GM12878 (cell line): Measurements from ENCODE around the gene OTUB2. TPM values are rescaled to one million over a fixed set of nuclear protein-coding genes. Genes with fewer than 3 reads are reported as not detected.

Source experiments
- ASH2L ChIP-seq: fragments of 300-600, 200-600 bp; sonication (generic); IDR thresholded peaks from 2 replicates; pipeline ENCODE4 v1.6.1; 2017; ENCODE audit warnings: low read depth, mild to moderate bottlenecking, borderline replicate concordance
- EP300 ChIP-seq, 2 experiments: fragments of 150-350 bp in 1 of 2; IDR thresholded peaks; 2 replicates each; pipeline ENCODE4 v1.6.1; 2011 to 2012; ENCODE audit warnings: low read depth in 2 of 2, low read length in 2 of 2, borderline replicate concordance in 1 of 2, improper control_type of control experiment in 1 of 2, inconsistent platforms in 1 of 2; ENCODE audit not compliant: control insufficient read depth in 1 of 2
- ETV6 ChIP-seq, 2 experiments: fragments of 450-650 bp in 1 of 2; IDR thresholded peaks in 1 of 2; conservative IDR thresholded peaks in 1 of 2; 2 replicates each; pipeline ENCODE4 v1.6.1; 2014; ENCODE audit warnings: antibody characterized with exemption in 1 of 2, borderline replicate concordance in 1 of 2, low read depth in 1 of 2, mild to moderate bottlenecking in 1 of 2, moderate library complexity in 1 of 2
- MEF2B ChIP-seq: fragments of 450-650 bp; IDR thresholded peaks from 2 replicates; pipeline ENCODE4 v1.6.1; 2018; ENCODE audit warnings: mild to moderate bottlenecking, moderate library complexity; ENCODE audit not compliant: partially characterized antibody, poor library complexity, severe bottlenecking
- NBN ChIP-seq: fragments of 450-650 bp; IDR thresholded peaks from 2 replicates; pipeline ENCODE4 v1.6.1; 2016
- SPI1 ChIP-seq: IDR thresholded peaks from 2 replicates; pipeline ENCODE4 v1.6.1; 2011; ENCODE audit warnings: low read depth, mild to moderate bottlenecking, low read length, moderate library complexity, borderline replicate concordance; ENCODE audit not compliant: insufficient read depth
- polyA plus RNA-seq, 11 experiments: library from polyadenylated mRNA; depleted of rRNA in 4 of 11; unstranded in 6 of 11; stranded (reverse) in 5 of 11; fragments of >200 nt; fragmentation: Nextera tagmentation in 4 of 11; fragmentation: Illumina TruSeq in 1 of 11; extraction: Ambion mirVana in 4 of 11; extraction: Trizol in 1 of 11; gene quantifications; 1 replicate in 1 of 11; 2 replicates in 10 of 11; pipeline versions ENCODE4 v1.2.1 to v1.2.3, GENCODE V29; 2011 to 2016; ENCODE audit warnings: inconsistent platforms in 2 of 11, missing spikeins in 2 of 11, low read depth in 1 of 11
- total RNA-seq, 4 experiments: library from RNA; depleted of rRNA in 3 of 4; stranded (reverse); fragments of >200 nt in 3 of 4; fragmentation: Illumina TruSeq in 1 of 4; extraction: Trizol in 1 of 4; gene quantifications; 2 replicates each; pipeline versions ENCODE4 v1.2.1 to v1.2.3, GENCODE V29; 2013 to 2021
- TF ChIP-seq, protein P1 (sequence below): fragments of 450-650 bp; formaldehyde crosslinking; IDR thresholded peaks from 2 replicates; pipeline ENCODE4 v1.5.0; 2022; ENCODE audit warnings: mild to moderate bottlenecking, missing genetic modification characterization
- TF ChIP-seq, protein P2 (sequence below): fragments of 150-350 bp; IDR thresholded peaks from 2 replicates; pipeline ENCODE4 v1.6.1; 2014; ENCODE audit warnings: mild to moderate bottlenecking, low read depth, low read length
- TF ChIP-seq, protein P3 (sequence below): fragments of 450-650 bp; IDR thresholded peaks from 2 replicates; pipeline ENCODE4 v1.6.1; 2017; ENCODE audit warnings: mild to moderate bottlenecking, low read depth, inconsistent platforms; ENCODE audit not compliant: poor library complexity, severe bottlenecking
- TF ChIP-seq, protein P4 (sequence below): fragments of 450-650 bp; IDR thresholded peaks from 2 replicates; pipeline ENCODE4 v1.6.1; 2017; ENCODE audit warnings: low read depth, mild to moderate bottlenecking, moderate library complexity
- TF ChIP-seq, protein P5 (sequence below): fragments of 450-650 bp; IDR thresholded peaks from 2 replicates; pipeline ENCODE4 v1.6.1; 2016; ENCODE audit warnings: mild to moderate bottlenecking, moderate library complexity, borderline replicate concordance

OTUB2 gene
- total and polyA plus RNA-seq, 10 of the 15 experiments (the other 5 are each of a cell fraction or from before 2014, with no cell fraction given), result 0.05 to 0.82 (median 0.43) TPM

GRCh38 chr14:94011795-94012194 is 14.3 kb upstream of the OTUB2 start (continued):
- TF ChIP-seq, protein P1, sequence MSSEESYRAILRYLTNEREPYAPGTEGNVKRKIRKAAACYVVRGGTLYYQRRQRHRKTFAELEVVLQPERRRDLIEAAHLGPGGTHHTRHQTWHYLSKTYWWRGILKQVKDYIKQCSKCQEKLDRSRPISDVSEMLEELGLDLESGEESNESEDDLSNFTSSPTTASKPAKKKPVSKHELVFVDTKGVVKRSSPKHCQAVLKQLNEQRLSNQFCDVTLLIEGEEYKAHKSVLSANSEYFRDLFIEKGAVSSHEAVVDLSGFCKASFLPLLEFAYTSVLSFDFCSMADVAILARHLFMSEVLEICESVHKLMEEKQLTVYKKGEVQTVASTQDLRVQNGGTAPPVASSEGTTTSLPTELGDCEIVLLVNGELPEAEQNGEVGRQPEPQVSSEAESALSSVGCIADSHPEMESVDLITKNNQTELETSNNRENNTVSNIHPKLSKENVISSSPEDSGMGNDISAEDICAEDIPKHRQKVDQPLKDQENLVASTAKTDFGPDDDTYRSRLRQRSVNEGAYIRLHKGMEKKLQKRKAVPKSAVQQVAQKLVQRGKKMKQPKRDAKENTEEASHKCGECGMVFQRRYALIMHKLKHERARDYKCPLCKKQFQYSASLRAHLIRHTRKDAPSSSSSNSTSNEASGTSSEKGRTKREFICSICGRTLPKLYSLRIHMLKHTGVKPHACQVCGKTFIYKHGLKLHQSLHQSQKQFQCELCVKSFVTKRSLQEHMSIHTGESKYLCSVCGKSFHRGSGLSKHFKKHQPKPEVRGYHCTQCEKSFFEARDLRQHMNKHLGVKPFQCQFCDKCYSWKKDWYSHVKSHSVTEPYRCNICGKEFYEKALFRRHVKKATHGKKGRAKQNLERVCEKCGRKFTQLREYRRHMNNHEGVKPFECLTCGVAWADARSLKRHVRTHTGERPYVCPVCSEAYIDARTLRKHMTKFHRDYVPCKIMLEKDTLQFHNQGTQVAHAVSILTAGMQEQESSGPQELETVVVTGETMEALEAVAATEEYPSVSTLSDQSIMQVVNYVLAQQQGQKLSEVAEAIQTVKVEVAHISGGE (CRISPR knock-in tag), result no peak
- TF ChIP-seq MEF2B (peak; percentile 82), EP300 (IDR thresholded peaks at IDR 0.05; ENCODE audit: borderline replicate concordance in 1 of 2, control insufficient read depth in 1 of 2, low read depth in 2 of 2, low read length in 2 of 2) (peak in 1 of 2 experiments; percentile 60; a peak in 1 of 4 replicates), SPI1 (0 out of 2 replicates have a peak, but pooled peaks have one; percentile 27), ETV6 (conservative IDR thresholded peaks at IDR 0.05 in 1 of 2, IDR thresholded peaks at IDR 0.05 in 1 of 2; ENCODE audit: borderline replicate concordance in 1 of 2, low read depth in 1 of 2) (0 out of 4 replicates have a peak, but pooled peaks of 1 of the 2 experiments have one; percentile 48), NBN (0 out of 2 replicates have a peak, but pooled peaks have one; percentile 19), ASH2L (no peak)
- TF ChIP-seq, protein P2, sequence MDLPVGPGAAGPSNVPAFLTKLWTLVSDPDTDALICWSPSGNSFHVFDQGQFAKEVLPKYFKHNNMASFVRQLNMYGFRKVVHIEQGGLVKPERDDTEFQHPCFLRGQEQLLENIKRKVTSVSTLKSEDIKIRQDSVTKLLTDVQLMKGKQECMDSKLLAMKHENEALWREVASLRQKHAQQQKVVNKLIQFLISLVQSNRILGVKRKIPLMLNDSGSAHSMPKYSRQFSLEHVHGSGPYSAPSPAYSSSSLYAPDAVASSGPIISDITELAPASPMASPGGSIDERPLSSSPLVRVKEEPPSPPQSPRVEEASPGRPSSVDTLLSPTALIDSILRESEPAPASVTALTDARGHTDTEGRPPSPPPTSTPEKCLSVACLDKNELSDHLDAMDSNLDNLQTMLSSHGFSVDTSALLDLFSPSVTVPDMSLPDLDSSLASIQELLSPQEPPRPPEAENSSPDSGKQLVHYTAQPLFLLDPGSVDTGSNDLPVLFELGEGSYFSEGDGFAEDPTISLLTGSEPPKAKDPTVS, result no peak
- TF ChIP-seq, protein P3, sequence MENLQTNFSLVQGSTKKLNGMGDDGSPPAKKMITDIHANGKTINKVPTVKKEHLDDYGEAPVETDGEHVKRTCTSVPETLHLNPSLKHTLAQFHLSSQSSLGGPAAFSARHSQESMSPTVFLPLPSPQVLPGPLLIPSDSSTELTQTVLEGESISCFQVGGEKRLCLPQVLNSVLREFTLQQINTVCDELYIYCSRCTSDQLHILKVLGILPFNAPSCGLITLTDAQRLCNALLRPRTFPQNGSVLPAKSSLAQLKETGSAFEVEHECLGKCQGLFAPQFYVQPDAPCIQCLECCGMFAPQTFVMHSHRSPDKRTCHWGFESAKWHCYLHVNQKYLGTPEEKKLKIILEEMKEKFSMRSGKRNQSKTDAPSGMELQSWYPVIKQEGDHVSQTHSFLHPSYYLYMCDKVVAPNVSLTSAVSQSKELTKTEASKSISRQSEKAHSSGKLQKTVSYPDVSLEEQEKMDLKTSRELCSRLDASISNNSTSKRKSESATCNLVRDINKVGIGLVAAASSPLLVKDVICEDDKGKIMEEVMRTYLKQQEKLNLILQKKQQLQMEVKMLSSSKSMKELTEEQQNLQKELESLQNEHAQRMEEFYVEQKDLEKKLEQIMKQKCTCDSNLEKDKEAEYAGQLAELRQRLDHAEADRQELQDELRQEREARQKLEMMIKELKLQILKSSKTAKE, result peak; percentile 98
- TF ChIP-seq, protein P4, sequence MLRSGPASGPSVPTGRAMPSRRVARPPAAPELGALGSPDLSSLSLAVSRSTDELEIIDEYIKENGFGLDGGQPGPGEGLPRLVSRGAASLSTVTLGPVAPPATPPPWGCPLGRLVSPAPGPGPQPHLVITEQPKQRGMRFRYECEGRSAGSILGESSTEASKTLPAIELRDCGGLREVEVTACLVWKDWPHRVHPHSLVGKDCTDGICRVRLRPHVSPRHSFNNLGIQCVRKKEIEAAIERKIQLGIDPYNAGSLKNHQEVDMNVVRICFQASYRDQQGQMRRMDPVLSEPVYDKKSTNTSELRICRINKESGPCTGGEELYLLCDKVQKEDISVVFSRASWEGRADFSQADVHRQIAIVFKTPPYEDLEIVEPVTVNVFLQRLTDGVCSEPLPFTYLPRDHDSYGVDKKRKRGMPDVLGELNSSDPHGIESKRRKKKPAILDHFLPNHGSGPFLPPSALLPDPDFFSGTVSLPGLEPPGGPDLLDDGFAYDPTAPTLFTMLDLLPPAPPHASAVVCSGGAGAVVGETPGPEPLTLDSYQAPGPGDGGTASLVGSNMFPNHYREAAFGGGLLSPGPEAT, result peak; percentile 58
- TF ChIP-seq, protein P5, sequence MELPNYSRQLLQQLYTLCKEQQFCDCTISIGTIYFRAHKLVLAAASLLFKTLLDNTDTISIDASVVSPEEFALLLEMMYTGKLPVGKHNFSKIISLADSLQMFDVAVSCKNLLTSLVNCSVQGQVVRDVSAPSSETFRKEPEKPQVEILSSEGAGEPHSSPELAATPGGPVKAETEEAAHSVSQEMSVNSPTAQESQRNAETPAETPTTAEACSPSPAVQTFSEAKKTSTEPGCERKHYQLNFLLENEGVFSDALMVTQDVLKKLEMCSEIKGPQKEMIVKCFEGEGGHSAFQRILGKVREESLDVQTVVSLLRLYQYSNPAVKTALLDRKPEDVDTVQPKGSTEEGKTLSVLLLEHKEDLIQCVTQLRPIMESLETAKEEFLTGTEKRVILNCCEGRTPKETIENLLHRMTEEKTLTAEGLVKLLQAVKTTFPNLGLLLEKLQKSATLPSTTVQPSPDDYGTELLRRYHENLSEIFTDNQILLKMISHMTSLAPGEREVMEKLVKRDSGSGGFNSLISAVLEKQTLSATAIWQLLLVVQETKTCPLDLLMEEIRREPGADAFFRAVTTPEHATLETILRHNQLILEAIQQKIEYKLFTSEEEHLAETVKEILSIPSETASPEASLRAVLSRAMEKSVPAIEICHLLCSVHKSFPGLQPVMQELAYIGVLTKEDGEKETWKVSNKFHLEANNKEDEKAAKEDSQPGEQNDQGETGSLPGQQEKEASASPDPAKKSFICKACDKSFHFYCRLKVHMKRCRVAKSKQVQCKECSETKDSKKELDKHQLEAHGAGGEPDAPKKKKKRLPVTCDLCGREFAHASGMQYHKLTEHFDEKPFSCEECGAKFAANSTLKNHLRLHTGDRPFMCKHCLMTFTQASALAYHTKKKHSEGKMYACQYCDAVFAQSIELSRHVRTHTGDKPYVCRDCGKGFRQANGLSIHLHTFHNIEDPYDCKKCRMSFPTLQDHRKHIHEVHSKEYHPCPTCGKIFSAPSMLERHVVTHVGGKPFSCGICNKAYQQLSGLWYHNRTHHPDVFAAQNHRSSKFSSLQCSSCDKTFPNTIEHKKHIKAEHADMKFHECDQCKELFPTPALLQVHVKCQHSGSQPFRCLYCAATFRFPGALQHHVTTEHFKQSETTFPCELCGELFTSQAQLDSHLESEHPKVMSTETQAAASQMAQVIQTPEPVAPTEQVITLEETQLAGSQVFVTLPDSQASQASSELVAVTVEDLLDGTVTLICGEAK, result no peak
